Measurements from ENCODE around the gene PAPPA.

DNA sequence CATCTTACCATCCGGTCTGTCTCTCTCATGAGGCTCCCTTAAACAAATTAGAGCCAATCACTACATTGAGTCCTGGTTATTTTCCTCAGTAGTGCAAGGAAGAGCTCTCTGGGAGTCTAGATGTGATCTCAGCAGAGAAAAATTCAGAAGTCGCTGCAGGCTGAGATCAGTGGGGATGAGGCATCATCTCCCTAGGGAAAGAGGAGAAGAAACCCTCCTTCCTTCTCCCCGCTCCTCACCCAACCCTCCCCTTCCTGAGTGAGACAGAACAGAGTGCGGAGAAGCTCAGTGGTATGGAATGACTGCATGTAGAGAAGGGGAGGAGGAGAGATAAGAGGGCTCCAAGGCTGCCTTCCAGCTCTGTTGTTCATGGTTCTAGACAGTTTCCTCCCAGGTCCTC, 80.5 kb downstream of the PAPPA start:
- TF ChIP-seq, protein P1, sequence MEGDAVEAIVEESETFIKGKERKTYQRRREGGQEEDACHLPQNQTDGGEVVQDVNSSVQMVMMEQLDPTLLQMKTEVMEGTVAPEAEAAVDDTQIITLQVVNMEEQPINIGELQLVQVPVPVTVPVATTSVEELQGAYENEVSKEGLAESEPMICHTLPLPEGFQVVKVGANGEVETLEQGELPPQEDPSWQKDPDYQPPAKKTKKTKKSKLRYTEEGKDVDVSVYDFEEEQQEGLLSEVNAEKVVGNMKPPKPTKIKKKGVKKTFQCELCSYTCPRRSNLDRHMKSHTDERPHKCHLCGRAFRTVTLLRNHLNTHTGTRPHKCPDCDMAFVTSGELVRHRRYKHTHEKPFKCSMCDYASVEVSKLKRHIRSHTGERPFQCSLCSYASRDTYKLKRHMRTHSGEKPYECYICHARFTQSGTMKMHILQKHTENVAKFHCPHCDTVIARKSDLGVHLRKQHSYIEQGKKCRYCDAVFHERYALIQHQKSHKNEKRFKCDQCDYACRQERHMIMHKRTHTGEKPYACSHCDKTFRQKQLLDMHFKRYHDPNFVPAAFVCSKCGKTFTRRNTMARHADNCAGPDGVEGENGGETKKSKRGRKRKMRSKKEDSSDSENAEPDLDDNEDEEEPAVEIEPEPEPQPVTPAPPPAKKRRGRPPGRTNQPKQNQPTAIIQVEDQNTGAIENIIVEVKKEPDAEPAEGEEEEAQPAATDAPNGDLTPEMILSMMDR (conservative IDR thresholded peaks at IDR 0.05) = no peak
- no peak for TF ChIP-seq EZH2 (IDR thresholded peaks at IDR 0.05; ENCODE audit: low read depth)

Measured in PC-9 (cell line).